Activated CD4-positive, alpha-beta T cell treated with anti-CD3 and anti-CD28 coated beads, Interleukin-2, amount 50 U/mL, for 48 hours (primary cell): ENCODE measurements around the gene ETS2.
A peak's percentile ranks its signal among the peaks of the same experiment; 100 is the strongest.

Experiments
- DNase-seq, 2 experiments: peaks; one replicate each; pipeline ENCODE4 v3.0.0-alpha.2; 2020

Gene ETS2

GRCh38 chr21:38780879-38781278, 24.9 kb upstream of the ETS2 start:
- no peak for DNase-seq

GRCh38 chr21:38784458-38785266, 21.1 kb upstream of the ETS2 start:
- no peak for DNase-seq

DNA sequence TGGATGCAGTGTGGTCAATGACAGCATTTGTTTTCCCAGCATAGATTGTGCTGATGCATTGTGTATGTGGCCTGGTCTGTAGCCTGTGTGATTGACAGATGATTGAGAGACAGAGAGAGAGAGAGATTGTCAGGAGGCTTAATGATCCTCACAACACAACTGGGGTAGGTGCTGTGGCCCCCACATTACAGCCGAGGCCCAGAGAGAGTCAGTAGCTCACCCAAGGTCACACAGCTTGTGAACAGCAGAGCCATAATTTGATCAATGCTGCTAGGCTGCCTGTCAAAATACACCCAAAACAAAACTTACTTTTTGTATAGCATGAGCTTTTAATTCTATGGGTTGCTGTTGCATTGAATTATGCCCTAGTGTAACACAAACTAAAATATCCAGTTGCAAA, 20.2 kb upstream of the ETS2 start:
- no peak for DNase-seq

GRCh38 chr21:38787016-38787415, 18.7 kb upstream of the ETS2 start:
- DNase-seq = no peak

GRCh38 chr21:38787461-38788274, 18.1 kb upstream of the ETS2 start:
- peak in 1 of 2 experiments; percentile 23 for DNase-seq

DNA sequence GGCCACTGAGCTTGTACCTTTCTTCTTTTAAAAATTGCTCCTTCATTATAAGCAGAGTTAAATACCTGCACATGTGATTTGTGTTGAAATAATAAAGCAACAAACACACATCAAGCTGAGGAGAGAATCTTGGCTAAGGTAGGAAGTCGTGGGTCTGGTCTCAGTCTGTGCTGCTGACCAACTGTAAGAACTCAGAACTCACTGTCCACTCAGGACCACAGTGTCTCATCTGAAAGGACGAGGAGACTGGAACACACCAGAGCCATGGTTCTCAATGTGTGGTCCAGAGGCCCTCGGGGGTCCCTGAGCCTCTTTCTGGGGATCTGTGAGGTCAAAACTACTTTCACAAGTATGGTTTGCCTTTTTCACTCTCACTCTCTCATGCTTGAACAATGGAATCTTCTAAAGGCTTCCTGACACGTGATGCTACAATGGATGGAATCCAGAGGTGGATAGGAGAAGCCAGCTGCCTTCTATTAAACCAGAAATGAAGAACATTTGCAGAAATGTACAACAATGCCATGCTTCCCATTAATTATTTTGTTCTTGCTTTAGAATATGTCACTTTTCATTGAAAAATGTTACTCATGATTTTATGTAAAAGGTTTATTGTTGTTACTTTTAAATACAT, 17.3 kb upstream of the ETS2 start:
- DNase-seq = no peak

GRCh38 chr21:38789275-38789674, 16.5 kb upstream of the ETS2 start:
- DNase-seq = no peak

DNA sequence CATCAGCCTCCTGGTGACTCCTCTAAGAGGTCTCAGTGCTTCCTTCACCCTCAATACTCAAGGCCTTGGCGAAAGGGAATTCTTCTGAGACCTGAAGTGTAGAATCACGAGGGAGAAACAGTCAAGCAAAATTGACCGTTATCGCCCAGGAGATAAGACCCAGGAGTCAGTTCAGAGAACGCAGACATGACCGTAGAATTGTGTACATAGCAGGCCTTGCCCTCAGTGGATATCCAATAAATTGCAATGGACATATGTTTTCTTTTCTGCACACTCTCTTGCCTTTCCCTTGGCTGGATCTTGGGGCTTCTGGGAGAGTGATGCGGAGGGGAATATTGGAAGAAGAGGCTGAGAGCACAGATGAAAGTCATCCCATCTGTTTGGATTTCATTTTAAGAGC, 15.7 kb upstream of the ETS2 start:
- no peak for DNase-seq

DNA sequence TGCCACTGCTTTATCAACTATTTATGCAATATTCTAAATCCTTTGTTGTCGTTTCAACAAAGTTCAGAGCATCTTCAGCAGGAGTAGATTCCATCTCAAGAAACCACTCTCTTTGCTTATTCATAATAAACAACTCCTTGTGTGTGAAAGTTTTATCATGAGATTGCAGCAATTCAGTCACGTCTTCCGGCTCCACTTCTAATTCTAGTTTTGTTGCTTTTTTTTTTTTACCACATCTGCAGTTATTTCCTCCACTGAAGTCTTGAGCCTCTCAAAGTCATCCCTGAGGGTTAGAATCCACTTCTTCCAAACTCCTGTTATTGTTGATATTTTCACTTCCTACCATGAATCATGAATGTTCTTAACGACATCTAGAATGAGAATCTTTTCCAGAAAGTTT, 14.8 kb upstream of the ETS2 start:
- DNase-seq = no peak

DNA sequence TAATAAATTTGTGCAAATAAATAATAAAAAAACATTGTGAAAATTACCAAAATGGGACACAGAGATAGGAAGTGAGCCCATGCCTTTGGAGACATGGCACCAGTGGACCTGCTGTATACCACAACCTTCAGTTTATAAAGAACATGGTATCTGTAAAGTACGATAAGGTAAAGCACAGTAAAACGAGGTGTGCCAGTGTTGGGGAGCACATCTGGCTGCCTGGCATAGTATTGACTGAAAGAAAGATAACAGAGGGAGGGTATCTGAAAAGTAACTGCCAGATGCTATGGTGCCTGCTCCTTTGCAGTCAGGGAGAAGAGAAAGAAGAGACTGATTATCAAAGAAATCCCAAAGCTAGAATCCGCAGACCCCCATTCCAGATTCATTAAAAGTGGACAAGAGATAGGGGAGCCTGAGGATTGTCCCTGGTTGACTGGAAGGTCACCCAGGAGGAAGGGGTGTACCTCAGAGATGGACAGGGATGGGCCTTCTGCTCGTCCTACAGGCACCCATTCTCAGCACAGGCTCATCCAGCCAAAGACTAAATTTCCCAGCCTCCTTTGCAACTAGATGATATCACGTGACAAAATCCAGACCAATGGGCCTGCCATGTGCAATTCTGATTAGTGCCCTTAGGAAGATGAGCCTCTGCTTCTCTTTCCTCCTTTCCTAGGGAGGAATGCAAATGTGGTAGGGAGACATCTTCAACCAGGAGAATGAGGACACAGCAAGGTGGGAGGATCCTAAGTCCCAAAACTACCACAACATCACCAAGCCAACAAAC, 12.9 kb upstream of the ETS2 start:
- no peak for DNase-seq

GRCh38 chr21:38793926-38794713, 11.6 kb upstream of the ETS2 start:
- no peak for DNase-seq

GRCh38 chr21:38794978-38795377, 10.8 kb upstream of the ETS2 start:
- no peak for DNase-seq

DNA sequence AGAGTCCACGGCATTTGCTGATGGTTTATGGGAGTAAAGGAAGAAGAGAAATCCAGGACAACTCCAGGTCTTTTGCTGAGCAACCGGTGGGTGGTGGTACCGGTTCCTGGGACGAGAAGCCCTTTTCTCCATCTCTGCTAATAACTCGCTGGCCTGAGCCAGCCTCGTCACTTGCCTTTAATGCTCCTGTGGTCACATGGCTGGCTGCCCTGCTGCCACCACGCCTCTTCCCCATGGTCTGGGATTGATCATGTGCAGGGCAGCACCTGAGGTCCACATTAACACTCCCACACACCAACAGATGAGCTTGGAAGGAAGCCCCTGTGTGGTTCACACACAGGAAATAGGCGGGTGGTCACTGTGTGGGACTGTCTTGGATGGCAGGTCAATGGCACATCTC, 10.3 kb upstream of the ETS2 start:
- DNase-seq = no peak

DNA sequence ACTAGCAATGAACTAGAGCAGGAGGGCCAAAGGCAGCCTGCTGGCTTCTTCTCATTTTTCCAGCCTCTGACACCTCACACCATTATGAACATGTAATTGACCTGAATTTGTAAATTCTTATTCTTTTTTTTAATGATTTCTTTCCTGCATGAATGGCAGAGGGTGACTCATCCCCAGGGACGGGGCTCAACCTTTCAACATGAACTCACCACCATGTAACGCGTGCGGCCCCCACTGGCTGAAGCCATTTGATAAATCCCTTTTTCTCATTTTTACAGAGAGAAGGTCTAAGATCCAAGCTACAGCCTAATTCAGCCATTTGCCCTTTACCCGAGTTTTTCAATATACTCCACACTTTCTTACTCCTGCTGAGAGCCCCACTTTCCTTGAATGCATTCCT, 9.3 kb upstream of the ETS2 start:
- DNase-seq = no peak

- no peak for DNase-seq
Measured at GRCh38 chr21:38797470-38797869, 8.3 kb upstream of the ETS2 start.

GRCh38 chr21:38798081-38798480, 7.6 kb upstream of the ETS2 start:
- no peak for DNase-seq

DNA sequence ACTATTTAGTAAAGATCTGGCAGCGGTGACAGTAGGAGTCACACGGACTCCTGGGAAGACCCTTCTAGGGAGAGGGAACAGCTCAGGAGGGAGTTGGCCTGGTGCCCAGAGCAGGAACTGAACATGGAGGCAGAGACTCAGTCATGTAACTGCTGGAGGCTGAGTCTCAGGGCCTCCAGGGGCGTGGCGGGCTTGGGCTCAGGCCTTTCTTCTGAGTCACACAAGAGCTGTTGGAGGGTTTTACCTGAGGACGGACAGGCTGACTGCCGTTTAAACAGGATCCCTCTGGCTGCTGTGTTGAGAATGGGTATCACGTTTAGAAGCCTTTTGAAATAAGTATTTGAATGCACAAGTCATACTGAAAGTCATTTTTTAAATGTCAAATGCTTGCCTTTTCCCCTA, 7.2 kb upstream of the ETS2 start:
- DNase-seq = peak; percentile 44 to 54

GRCh38 chr21:38800046-38800758, 5.5 kb upstream of the ETS2 start:
- DNase-seq = no peak

GRCh38 chr21:38800924-38801744, 4.6 kb upstream of the ETS2 start:
- no peak for DNase-seq
